ENCODE results near the gene KCNMA1.

KCNMA1 gene

GRCh38 chr10:77313066-77313750, 324.4 kb downstream of the KCNMA1 start:
- H3K4me3 ChIP-seq (ENCODE audit: low read length), result no peak overlapping the region
- H3K9me3 ChIP-seq (ENCODE audit: low read length), result no peaks in the 10 kb centered on the region
- H3K27me3 ChIP-seq (ENCODE audit: insufficient read depth, low read length), result no peaks in the 10 kb centered on the region
- H2AFZ ChIP-seq (ENCODE audit: low read depth, low read length), result no peak overlapping the region
- H3K36me3 ChIP-seq (ENCODE audit: insufficient read depth, low read length), result no peaks in the 10 kb centered on the region
- H3K4me1 ChIP-seq (ENCODE audit: insufficient read depth, low read length), result no peaks in the 10 kb centered on the region

GRCh38 chr10:77311186-77311585, 326.4 kb downstream of the KCNMA1 start:
- Histone ChIP-seq H2AFZ (ENCODE audit: low read depth, low read length) (no peak overlapping the region), H3K4me3 (ENCODE audit: low read length) (no peak overlapping the region), H3K27me3 (ENCODE audit: insufficient read depth, low read length) (no peaks in the 10 kb centered on the region), H3K9me3 (ENCODE audit: low read length) (no peaks in the 10 kb centered on the region), H3K36me3 (ENCODE audit: insufficient read depth, low read length) (no peaks in the 10 kb centered on the region), H3K4me1 (ENCODE audit: insufficient read depth, low read length) (no peaks in the 10 kb centered on the region)

GRCh38 chr10:77310288-77310840, 327.2 kb downstream of the KCNMA1 start:
- Histone ChIP-seq H3K36me3 (ENCODE audit: insufficient read depth, low read length) (no peaks in the 10 kb centered on the region), H3K9me3 (ENCODE audit: low read length) (no peaks in the 10 kb centered on the region), H3K4me1 (ENCODE audit: insufficient read depth, low read length) (no peaks in the 10 kb centered on the region), H3K27me3 (ENCODE audit: insufficient read depth, low read length) (no peaks in the 10 kb centered on the region), H2AFZ (ENCODE audit: low read depth, low read length) (no peak overlapping the region), H3K4me3 (ENCODE audit: low read length) (no peak overlapping the region)

- H2AFZ ChIP-seq (ENCODE audit: low read depth, low read length), result no peak overlapping the region
- no peaks in the 10 kb centered on the region for H3K36me3 ChIP-seq (ENCODE audit: insufficient read depth, low read length)
- H3K9me3 ChIP-seq (ENCODE audit: low read length), result no peaks in the 10 kb centered on the region
- no peaks in the 10 kb centered on the region for H3K27me3 ChIP-seq (ENCODE audit: insufficient read depth, low read length)
- H3K4me1 ChIP-seq (ENCODE audit: insufficient read depth, low read length), result no peaks in the 10 kb centered on the region
- H3K4me3 ChIP-seq (ENCODE audit: low read length), result no peak overlapping the region
These were observed 328.1 kb downstream of the KCNMA1 start for GRCh38 chr10:77309509-77309908.

- H3K36me3 ChIP-seq (ENCODE audit: insufficient read depth, low read length), result no peaks in the 10 kb centered on the region
- H3K4me1 ChIP-seq (ENCODE audit: insufficient read depth, low read length), result no peaks in the 10 kb centered on the region
- no peak overlapping the region for H2AFZ ChIP-seq (ENCODE audit: low read depth, low read length)
- no peaks in the 10 kb centered on the region for H3K27me3 ChIP-seq (ENCODE audit: insufficient read depth, low read length)
- H3K9me3 ChIP-seq (ENCODE audit: low read length), result no peaks in the 10 kb centered on the region
- H3K4me3 ChIP-seq (ENCODE audit: low read length), result no peak overlapping the region
These were observed 328.5 kb downstream of the KCNMA1 start for GRCh38 chr10:77309092-77309491.

GRCh38 chr10:77308084-77308732, 329.4 kb downstream of the KCNMA1 start:
- Histone ChIP-seq H2AFZ (ENCODE audit: low read depth, low read length) (no peak overlapping the region), H3K27me3 (ENCODE audit: insufficient read depth, low read length) (no peaks in the 10 kb centered on the region), H3K9me3 (ENCODE audit: low read length) (no peaks in the 10 kb centered on the region), H3K4me1 (ENCODE audit: insufficient read depth, low read length) (no peaks in the 10 kb centered on the region), H3K4me3 (ENCODE audit: low read length) (no peak overlapping the region), H3K36me3 (ENCODE audit: insufficient read depth, low read length) (no peaks in the 10 kb centered on the region)

GRCh38 chr10:77306666-77307065, 330.9 kb downstream of the KCNMA1 start:
- Histone ChIP-seq H3K27me3 (ENCODE audit: insufficient read depth, low read length) (no peaks in the 10 kb centered on the region), H3K36me3 (ENCODE audit: insufficient read depth, low read length) (no peaks in the 10 kb centered on the region), H3K9me3 (ENCODE audit: low read length) (no peaks in the 10 kb centered on the region), H3K4me3 (ENCODE audit: low read length) (no peak overlapping the region), H2AFZ (ENCODE audit: low read depth, low read length) (no peak overlapping the region), H3K4me1 (ENCODE audit: insufficient read depth, low read length) (no peaks in the 10 kb centered on the region)

GRCh38 chr10:77305650-77306632, 331.7 kb downstream of the KCNMA1 start:
- H3K4me1 ChIP-seq (ENCODE audit: insufficient read depth, low read length), result no peaks in the 10 kb centered on the region
- H3K27me3 ChIP-seq (ENCODE audit: insufficient read depth, low read length), result no peaks in the 10 kb centered on the region
- no peak overlapping the region for H2AFZ ChIP-seq (ENCODE audit: low read depth, low read length)
- H3K36me3 ChIP-seq (ENCODE audit: insufficient read depth, low read length), result no peaks in the 10 kb centered on the region
- no peaks in the 10 kb centered on the region for H3K9me3 ChIP-seq (ENCODE audit: low read length)
- no peak overlapping the region for H3K4me3 ChIP-seq (ENCODE audit: low read length)

- H3K9me3 ChIP-seq (ENCODE audit: low read length), result no peaks in the 10 kb centered on the region
- no peaks in the 10 kb centered on the region for H3K4me1 ChIP-seq (ENCODE audit: insufficient read depth, low read length)
- H3K36me3 ChIP-seq (ENCODE audit: insufficient read depth, low read length), result no peaks in the 10 kb centered on the region
- no peak overlapping the region for H3K4me3 ChIP-seq (ENCODE audit: low read length)
- H2AFZ ChIP-seq (ENCODE audit: low read depth, low read length), result no peak overlapping the region
- no peaks in the 10 kb centered on the region for H3K27me3 ChIP-seq (ENCODE audit: insufficient read depth, low read length)
These were observed 333.4 kb downstream of the KCNMA1 start for GRCh38 chr10:77304192-77304591.

- H3K27me3 ChIP-seq (ENCODE audit: insufficient read depth, low read length), result no peaks in the 10 kb centered on the region
- H3K4me1 ChIP-seq (ENCODE audit: insufficient read depth, low read length), result no peaks in the 10 kb centered on the region
- no peaks in the 10 kb centered on the region for H3K36me3 ChIP-seq (ENCODE audit: insufficient read depth, low read length)
- H3K9me3 ChIP-seq (ENCODE audit: low read length), result no peaks in the 10 kb centered on the region
- H2AFZ ChIP-seq (ENCODE audit: low read depth, low read length), result no peak overlapping the region
- H3K4me3 ChIP-seq (ENCODE audit: low read length), result no peak overlapping the region
These were observed 336.3 kb downstream of the KCNMA1 start for GRCh38 chr10:77301305-77301730.

GRCh38 chr10:77300682-77301302, 336.8 kb downstream of the KCNMA1 start:
- Histone ChIP-seq H3K9me3 (ENCODE audit: low read length) (no peaks in the 10 kb centered on the region), H3K36me3 (ENCODE audit: insufficient read depth, low read length) (no peaks in the 10 kb centered on the region), H3K4me3 (ENCODE audit: low read length) (no peak overlapping the region), H2AFZ (ENCODE audit: low read depth, low read length) (no peak overlapping the region), H3K27me3 (ENCODE audit: insufficient read depth, low read length) (no peaks in the 10 kb centered on the region), H3K4me1 (ENCODE audit: insufficient read depth, low read length) (no peaks in the 10 kb centered on the region)

- Histone ChIP-seq H3K27me3 (ENCODE audit: insufficient read depth, low read length) (no peaks in the 10 kb centered on the region), H2AFZ (ENCODE audit: low read depth, low read length) (no peak overlapping the region), H3K4me3 (ENCODE audit: low read length) (no peak overlapping the region), H3K36me3 (ENCODE audit: insufficient read depth, low read length) (no peaks in the 10 kb centered on the region), H3K9me3 (ENCODE audit: low read length) (no peaks in the 10 kb centered on the region), H3K4me1 (ENCODE audit: insufficient read depth, low read length) (no peaks in the 10 kb centered on the region)
These were observed 338.3 kb downstream of the KCNMA1 start for GRCh38 chr10:77299320-77299719.
